Measurements from ENCODE around the gene POP7. TPM values are rescaled to one million over a fixed set of nuclear protein-coding genes. Genes with fewer than 3 reads are reported as not detected.
"Not testable (repeated sequence)": the region's sequence is repeated elsewhere in the genome, so short reads cannot be mapped to it uniquely, and the experiment has no call there.

The POP7 gene
- total RNA-seq, 4 donors from 2014 or later, result 31.4 to 40.6 (median 33.2) TPM

DNA sequence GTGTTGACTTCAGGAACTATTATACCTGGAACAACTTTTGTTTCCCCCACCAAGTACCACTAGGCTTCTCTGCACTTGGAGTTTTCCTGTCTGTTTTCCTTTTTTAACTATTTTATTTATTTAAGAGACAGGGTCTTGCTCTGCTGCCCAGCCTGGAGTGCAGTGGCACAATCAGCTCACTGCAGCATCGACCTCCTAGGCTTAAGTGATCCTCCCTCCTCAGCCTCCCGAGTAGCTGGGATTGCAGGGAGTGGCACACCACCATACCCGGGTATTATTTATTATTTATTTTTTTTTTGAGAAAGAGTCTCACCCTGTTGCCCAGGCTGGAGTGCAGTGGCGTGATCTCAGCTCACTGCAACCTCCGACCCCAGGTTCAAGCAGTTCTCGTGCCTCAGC is 9.8 kb upstream of the POP7 start:
- no peak for TF ChIP-seq EP300 (IDR thresholded peaks at IDR 0.05)
- TF ChIP-seq CTCF (IDR thresholded peaks at IDR 0.05), result no peak
- no peak for TF ChIP-seq POLR2A (IDR thresholded peaks at IDR 0.05)
- TF ChIP-seq POLR2AphosphoS5 (IDR thresholded peaks at IDR 0.05), result no peak
- Histone ChIP-seq H3K27me3 (no peaks in the 10 kb centered on the region), H3K4me3 (no peak overlapping the region), H3K36me3 (no peaks in the 10 kb centered on the region), H3K4me1 (peaks cover 0 to 30% (median 25%) of the 10 kb centered on the region in 3 donors), H3K27ac (no peak overlapping the region), H3K9me3 (no peaks in the 10 kb centered on the region)
- WGBS, 2 donors (ENCODE audit: low coverage in 1 of 2), result 71 to 81% methylated on average over 4 to 6 of the region's 6 CpGs
- no peak for ATAC-seq

DNA sequence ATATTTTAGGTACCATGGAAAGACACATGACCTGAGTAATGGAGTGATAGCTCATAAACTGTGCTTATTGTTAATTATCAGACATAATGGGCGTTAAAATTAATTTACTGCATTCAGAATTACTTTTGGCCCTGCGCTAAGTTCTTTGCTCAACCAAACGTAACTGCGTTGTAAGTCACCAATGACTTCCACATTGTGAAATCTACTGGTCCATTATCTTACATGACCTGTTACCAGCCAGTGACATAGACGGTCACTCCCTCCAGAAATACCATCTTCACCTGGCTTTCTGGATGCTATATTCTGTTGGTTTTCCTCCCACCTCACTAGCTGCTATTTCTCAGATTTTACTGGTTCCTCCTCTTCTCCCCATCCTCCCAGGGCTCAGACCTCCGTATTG is 6.9 kb upstream of the POP7 start:
- no peak overlapping the region for H3K4me3 ChIP-seq
- no peak overlapping the region for H3K27ac ChIP-seq
- H3K9me3 ChIP-seq, result no peaks in the 10 kb centered on the region
- H3K4me1 ChIP-seq, result peaks cover 0 to 7% (median 5%) of the 10 kb centered on the region in 3 donors
- no peaks in the 10 kb centered on the region for H3K27me3 ChIP-seq
- no peak for ATAC-seq
- no peaks in the 10 kb centered on the region for H3K36me3 ChIP-seq
- WGBS, 2 donors (ENCODE audit: low coverage in 1 of 2), result 71 to 74% methylated on average over 5 of the region's 6 CpGs
- TF ChIP-seq CTCF (IDR thresholded peaks at IDR 0.05) (no peak), POLR2A (IDR thresholded peaks at IDR 0.05) (no peak), EP300 (IDR thresholded peaks at IDR 0.05) (no peak), POLR2AphosphoS5 (IDR thresholded peaks at IDR 0.05) (no peak)

GRCh38 chr7:100701089-100701488 is 4.8 kb upstream of the POP7 start:
- 55% methylated on average over 3 of the region's 3 CpGs; no CpG with 5 or more reads in 1 of the 2 donors for WGBS, 2 donors (ENCODE audit: low coverage in 1 of 2)

DNA sequence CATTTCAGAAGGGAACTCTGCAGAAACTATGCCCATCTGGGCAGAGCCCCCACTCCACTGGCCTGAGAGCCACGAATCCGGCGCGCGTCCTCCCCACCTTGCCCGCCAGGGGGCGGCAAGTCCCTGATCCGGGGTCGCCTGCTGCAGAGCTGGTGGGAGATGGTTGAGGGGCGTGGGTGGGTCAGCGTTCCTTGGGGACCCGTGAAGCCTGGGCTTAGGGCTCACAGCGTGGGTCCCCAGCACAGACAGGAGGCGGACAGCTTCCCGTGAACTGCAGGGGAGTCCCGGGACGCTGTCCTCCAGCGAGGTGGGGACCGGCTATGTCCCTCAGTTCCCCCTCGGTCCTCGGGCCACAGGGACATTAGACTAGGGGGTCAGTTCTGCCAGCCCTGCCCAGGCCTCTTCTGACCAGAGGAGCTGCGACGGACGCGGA is 585 bp upstream of the POP7 start:
- peak in 3 of 4 experiments; percentile 81 to 93 (median 86) for TF ChIP-seq CTCF (IDR thresholded peaks at IDR 0.05)
- no peak for TF ChIP-seq POLR2A (IDR thresholded peaks at IDR 0.05)
- Histone ChIP-seq H3K36me3 (peaks cover 0 to 23% of the 10 kb centered on the region in 2 donors), H3K27ac (peak overlapping the region; percentile 90 to 98 (median 92)), H3K4me1 (peaks cover 0 to 30% (median 13%) of the 10 kb centered on the region in 3 donors), H3K4me3 (peak overlapping the region; percentile 56 to 90), H3K27me3 (no peaks in the 10 kb centered on the region), H3K9me3 (no peaks in the 10 kb centered on the region)
- ATAC-seq, result peak; percentile 69
- no CpG with 5 or more reads among the region's 25 CpGs for WGBS, 2 donors (ENCODE audit: low coverage in 1 of 2)

More at GRCh38 chr7:100701089-100701488, 4.8 kb upstream of the POP7 start:
- not testable (repeated sequence) for ATAC-seq, H3K4me3 ChIP-seq, H3K27ac ChIP-seq, H3K27me3 ChIP-seq, H3K9me3 ChIP-seq, H3K36me3 ChIP-seq
- peaks cover 0 to 10% (median 5%) of the 10 kb centered on the region in 3 donors for H3K4me1 ChIP-seq

DNA sequence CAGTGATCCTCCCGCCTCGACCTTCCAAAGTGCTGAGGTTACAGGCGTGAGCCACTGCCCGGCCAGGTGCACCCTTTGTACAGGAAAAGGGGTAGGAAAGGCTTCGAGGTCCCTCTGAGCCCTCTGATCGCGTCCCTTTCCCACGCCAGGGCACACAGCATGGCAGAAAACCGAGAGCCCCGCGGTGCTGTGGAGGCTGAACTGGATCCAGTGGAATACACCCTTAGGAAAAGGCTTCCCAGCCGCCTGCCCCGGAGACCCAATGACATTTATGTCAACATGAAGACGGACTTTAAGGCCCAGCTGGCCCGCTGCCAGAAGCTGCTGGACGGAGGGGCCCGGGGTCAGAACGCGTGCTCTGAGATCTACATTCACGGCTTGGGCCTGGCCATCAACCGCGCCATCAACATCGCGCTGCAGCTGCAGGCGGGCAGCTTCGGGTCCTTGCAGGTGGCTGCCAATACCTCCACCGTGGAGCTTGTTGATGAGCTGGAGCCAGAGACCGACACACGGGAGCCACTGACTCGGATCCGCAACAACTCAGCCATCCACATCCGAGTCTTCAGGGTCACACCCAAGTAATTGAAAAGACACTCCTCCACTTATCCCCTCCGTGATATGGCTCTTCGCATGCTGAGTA is 871 bp downstream of the POP7 start:
- WGBS, 2 donors (ENCODE audit: low coverage in 1 of 2), result 15% methylated on average over 9 of the region's 34 CpGs; no CpG with 5 or more reads in 1 of the 2 donors
- H3K4me3 ChIP-seq, result peak overlapping the region; percentile 56 to 90
- peak overlapping the region in 3 of 4 donors; percentile 90 to 98 (median 94) for H3K27ac ChIP-seq
- no peaks in the 10 kb centered on the region for H3K9me3 ChIP-seq
- H3K36me3 ChIP-seq, result peaks cover 0 to 23% of the 10 kb centered on the region in 2 donors
- TF ChIP-seq EP300 (IDR thresholded peaks at IDR 0.05) (no peak), POLR2AphosphoS5 (IDR thresholded peaks at IDR 0.05) (no peak), POLR2A (IDR thresholded peaks at IDR 0.05) (no peak), CTCF (IDR thresholded peaks at IDR 0.05) (no peak)
- H3K27me3 ChIP-seq, result no peaks in the 10 kb centered on the region
- no peak for ATAC-seq
- peaks cover 0 to 30% (median 13%) of the 10 kb centered on the region in 3 donors for H3K4me1 ChIP-seq

Data from gastroesophageal sphincter (tissue), 4 donors.